ENCODE results near the gene PDE6B.
A peak's percentile ranks its signal among the peaks of the same experiment; 100 is the strongest.
"Not testable (repeated sequence)": the region's sequence is repeated elsewhere in the genome, so short reads cannot be mapped to it uniquely, and the experiment has no call there.

The PDE6B gene

DNA sequence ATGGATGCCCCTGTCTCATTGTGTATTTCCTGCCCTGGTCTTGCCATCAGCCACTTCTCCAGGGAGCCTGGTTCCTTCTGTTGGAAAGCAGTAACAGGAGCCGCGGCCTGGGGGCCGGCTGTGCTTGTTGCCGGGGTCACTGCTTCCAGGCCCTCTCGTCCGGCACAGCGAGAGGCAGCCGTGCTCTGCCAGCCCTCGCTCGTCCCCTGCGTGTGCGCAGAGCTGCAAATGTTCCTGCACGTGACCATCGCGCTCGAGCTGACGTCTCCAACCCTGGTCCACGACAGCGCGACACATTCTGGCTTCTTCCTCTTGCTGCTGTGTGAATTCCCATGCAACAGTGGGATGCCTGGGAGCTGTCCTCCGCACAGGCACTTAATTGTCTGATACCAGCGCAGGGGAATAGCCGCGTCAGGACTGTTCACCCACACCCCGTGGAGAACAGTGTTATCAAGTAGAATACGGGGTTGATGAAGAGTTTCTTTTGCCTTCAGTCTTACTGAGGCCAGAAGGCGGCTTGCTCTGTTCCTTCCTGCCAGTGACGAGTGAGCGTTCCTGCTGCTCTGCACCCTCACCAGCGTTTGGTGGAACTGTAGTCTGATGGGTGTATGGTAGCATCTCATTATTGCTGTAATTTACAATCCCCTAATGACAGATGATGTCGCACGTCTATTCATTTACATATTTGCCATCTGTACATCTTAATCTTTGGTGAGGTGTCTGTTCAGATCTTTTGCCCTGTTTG is 12.3 kb downstream of the PDE6B start:
- DNase-seq = no peak

DNA sequence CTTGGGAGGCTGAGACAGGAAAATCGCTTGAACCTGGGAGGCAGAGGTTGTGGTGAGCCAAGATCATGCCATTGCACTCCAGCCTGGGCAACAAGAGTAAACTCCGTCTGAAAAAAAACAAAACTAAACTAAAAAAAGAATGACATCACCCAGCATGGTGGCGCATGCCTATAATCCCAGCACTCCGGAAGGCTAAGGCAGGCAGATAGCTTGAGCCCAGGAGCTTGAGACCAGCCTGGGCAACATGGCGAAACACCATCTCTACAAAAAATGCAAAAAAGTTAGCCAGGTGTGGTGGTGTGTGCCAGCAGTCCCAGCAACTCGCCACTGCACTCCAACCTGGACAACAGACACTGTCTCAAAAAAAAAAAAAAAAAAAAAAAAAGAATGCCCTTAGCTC is 17.0 kb downstream of the PDE6B start:
- DNase-seq = not testable (repeated sequence)

DNA sequence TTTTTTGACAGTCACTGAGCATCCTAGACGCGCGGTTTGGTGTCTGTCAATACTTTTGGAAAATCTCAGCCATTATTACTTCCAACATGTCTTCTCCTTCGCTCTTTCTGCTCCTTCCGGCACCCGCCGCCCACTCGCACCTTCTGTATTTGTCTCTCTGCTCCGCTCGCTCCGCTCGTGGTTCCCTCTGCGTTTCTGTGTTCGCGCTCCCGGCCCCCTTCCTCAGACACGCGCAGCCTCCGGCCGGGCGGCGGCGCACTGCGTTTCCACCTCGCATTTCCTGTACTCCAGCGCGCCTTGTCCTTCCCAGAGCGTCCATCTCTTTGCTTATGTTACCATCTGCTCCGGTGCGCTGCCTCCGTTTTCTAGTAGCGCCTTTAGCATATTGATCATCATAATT is 21.1 kb downstream of the PDE6B start:
- DNase-seq = no peak

DNA sequence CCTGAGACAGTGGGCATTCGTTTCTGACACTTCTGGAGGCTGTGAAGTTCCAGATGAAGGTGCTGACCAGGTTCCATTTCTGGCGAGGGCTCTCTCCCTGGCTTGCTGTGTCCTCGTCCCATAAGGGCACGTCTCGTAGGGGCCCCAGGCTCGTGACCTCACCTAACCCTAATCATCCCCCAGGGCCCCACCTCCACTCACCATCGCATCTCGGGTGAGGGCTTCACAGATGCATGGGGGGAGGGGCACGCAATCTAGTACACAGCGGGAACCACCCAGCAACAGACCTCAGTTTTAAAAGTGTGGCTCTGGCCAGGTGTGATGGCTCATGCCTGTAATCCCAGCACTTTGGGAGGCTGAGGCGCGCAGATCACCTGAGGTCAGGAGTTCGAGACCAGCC is 22.1 kb downstream of the PDE6B start:
- DNase-seq = no peak

DNA sequence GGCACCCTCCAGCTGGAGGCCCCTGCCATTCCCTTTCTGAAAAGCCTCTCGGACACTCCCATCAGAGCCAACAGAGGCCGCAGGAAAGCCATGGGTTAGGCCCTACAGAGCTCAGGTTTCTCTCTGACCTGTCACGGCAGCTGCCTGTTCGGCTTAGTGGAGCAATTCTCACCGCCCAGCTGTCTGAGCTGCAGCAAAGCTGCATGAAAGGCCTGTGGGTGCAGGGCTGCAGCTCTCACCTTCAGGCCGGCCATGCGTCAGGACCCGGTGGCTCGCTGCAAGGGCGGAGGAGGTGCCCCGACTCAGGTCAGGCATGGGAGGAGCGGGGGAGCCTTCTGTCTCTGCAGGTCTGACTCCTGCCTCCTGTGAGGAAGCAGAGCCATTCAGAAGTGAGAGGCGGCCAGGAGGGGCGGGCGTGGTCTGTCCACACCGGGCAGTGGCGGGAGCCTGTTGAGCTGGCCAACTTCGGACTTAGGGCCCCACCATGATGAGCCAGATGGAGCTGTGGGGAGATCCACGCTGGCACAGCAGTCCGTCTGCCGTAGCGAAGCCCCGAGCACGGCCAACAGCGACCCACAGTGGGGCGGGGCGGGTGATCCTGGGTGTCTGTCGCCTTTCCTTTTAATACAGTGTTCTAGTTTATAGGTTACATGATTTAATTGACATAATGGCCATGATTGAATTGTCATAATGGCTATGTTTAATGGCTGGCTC is 23.4 kb downstream of the PDE6B start:
- no peak for DNase-seq

DNA sequence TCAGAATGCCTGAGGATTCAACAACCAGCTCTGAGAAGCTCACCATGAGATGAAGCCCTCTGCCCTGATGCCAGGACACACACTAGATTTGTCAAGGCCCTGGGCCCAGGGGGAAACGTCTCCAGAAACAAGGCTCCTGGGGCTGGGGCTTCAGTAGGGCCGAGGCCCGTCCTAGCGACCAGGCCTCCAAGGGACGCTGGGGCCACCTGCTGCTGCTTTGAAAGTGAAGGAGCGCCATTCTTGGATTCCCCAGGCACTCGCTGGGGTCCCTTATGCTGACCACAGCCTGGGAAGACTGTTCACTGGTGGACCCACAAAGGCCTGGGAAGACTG is 23.9 kb downstream of the PDE6B start:
- no peak for DNase-seq

DNA sequence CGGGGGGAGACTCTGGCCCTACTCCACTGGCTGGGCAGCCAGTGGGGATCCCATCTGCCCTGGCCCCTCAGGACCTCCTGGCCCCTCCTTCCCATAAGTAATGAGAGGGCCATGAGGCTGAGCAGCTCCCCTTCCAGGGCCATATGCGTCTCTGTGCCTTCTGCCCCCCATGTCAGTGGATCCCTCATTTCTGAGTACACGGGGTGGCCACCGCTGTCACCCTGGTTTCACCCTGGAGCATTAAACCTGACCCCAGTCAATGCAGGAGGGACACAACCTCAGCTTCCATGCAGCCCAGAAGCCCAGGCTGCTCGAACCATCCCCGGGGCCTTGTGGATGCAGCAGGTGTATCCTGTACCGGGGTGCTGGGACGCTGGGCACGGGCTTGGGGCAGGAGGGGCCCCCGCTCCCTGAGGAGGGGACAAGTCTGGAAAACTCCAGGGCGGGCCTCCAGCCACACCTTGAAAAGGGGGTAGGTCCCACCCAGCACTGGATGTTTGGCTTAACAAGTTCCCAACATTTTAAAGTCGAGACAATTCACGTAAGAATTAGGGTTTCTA is 24.5 kb downstream of the PDE6B start:
- DNase-seq = no peak

DNA sequence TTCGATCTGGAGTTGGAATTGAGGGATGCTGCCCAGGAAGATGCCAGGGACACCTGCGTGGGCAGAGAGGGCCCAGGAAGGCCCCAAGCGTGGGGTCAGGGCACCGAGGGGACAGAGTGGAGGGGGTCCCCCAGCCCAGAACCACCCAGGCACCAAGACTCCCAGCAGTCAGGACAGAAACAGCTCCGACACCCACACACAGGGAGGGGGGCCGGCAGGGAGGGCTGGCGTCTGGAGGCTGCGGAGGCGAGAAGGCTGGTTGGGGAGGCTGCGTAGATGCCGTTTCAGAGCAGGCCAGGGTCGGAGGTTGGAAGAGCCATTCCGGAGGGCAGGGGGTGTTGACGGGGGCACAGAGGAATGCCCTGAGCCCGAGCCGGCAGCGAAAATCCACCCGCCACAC is 25.1 kb downstream of the PDE6B start:
- DNase-seq = no peak

DNA sequence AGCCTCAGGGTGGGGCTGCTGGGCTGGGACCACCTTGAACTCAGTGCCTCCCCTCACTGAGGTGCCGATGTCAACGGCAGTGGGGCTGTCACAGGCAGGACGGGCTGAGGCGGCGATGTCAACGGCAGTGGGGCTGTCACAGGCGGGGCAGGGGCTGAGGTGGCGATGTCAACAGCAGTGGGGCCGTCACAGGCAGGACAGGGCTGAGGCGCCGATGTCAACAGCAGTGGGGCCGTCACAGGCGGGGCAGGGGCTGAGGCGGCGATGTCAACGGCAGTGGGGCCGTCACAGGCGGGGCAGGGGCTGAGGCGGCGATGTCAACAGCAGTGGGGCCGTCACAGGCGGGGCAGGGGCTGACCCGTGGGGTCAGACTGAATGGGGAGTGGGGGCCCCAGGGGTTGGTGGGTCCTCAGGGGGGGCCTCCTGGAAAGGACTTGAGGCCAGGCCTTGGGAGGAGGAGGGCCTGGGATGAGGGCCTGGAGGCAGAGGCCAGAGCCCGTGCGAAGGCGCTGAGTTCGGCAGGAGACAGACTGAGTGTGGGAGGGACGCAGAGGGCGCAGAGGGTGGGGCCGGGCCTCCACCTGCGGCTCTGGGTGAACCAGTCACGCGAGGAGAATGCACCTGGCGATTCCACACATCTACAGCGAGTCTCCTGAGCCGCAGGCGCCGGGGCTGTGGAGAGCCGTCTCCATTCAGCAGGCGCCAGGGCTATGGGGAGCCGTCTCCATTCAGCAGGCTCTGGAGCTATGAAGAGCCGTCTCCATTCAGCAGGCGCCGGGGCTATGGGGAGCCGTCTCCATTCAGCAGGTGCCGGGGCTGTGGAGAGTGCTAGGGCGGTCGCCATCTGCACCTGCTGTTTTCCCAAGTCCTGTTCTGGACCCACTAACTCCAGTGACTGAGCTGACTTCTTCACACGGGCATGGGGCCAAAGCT is 25.8 kb downstream of the PDE6B start:
- DNase-seq = peak; percentile 76

DNA sequence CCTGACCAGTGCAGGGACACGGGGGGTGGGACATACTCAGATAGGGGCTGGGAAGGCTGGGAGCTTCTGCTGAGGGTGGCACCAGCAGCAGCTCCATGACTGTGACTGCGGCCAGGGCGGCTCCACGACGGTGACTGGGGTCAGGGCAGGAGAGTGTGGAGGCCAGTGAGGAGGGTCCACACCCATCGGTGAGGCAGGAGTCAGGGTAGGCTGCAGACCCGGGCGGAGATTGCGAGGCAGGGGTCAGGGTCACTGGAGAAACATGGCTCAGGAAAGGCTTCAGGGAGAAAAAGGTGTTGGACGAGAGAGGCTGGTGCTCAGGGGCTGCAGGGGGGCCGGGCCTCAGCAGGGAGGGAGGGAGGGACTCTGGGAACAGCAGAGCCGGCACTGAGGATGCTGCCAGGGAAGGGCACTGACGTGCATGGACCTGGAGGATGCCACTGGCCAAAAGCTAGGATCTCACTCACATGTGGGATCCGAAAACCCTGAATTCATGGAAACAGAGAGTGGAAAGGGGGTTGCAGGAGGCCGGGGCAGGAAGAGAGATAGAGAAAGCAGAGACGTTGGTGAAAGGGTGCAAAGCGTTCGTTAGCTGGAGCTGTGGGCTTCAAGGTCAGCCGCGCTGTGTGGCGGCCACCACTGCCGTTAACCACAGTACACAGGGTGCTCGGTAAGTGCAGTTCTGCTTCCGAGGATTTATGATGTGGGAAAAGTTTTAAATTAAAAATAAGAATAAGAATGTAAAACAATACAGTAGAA is 26.7 kb downstream of the PDE6B start:
- DNase-seq = no peak

DNA sequence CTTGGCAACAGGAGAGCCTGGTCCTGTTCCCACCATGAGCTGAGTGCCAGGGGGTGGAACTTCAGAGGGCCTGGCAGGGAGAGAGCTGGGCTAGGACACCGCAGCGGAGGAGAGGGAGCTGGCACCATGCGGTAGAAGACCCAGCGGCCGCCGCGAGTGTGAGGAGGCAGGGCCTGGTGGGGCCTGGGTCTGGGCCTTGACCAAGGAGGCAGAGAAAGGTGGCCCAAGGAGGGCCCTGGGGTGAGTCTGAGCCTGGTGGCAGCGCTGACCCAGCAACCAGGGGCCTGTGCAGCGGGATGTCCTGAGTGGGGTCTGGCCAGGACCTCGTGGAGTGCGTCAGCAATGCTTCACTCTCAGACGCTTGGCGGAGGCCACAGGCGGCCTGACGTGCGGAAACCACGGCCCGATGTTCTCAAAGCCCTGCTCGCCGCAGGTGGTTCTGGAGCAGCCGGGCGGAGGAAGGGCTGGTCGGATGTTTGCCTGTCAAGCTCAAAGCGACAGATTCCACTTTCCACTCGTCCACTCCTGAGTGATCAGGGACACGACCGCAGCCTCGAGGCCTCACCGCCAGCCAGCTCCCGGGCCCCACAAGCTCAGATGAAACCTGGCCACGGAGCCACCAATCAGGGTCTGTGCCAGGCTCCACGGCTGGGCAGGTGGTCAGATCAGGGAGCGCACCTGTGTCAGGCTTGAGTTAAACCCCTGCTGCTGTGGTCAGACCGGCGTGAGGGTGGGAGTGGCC is 27.9 kb downstream of the PDE6B start:
- DNase-seq = no peak

DNA sequence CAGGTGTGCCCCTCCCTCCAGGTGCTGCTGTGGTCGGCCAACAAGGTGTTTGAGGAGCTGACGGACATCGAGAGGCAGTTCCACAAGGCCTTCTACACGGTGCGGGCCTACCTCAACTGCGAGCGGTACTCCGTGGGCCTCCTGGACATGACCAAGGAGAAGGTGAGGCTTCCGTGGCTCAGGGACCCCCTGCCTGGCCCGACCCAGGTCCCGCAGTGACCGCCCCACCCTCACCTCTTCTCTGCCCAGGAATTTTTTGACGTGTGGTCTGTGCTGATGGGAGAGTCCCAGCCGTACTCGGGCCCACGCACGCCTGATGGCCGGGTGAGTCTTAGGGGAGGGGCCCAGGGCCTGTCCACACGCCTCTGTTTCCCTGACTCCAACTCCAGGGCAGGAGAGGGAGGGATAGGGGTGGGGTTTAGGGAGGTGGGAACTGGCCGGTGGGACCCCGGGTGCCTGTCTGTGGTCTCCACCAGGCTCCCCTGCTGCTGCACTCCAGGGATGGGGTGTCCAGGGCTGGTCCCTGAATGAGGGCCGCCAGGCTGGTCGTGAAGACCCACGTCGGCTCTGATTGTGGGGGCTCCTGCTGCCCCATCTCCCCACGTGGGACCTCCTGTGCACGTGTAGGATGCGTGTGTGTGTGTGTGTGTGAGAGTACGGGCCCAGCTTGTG is 28.6 kb downstream of the PDE6B start:
- no peak for DNase-seq

DNA sequence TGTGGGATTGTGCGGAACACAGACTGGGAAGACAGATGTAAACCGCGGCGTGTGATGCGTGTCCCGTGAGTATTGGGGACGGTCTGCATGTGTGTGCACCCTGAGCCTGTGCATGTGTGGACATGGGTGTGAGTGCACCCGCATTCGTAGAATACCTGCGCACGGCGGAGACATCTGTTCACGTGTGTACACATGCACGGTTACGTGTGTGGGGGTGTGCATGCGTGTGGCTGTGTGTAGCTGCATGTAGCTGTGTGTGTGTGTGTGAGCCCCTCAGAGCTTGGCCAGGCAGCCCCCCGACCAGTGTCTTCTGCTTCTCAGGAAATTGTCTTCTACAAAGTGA is 29.1 kb downstream of the PDE6B start:
- no peak for DNase-seq

DNA sequence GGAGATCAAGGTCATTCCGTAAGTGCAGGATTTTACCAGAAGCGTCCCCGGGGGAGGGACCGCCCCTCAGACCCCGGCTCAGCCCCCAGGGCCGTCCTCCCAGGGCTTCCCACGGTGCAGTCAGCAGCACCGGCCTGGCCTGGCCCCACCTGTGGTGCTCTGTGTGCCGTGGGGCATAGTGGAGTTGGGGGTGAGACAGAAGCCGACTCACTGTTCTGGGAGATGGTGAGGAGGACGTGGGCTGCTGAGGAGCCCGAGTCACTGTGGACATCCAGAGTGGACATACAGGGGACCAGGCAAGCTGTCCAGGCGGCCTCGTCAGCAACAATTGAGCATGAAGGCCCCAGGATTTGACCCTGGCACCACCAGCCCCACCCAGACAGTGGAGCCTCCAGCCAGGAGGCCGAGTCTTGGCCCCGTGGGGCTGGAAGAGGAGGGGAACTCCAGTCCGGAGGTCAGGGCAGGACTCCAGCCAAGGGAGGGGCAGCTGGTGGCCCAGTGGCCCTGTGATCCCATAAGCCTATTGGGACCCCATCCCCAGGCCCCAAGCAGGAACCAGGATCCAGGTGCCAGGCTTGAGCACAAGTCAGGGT is 29.6 kb downstream of the PDE6B start:
- DNase-seq = peak; percentile 48

DNA sequence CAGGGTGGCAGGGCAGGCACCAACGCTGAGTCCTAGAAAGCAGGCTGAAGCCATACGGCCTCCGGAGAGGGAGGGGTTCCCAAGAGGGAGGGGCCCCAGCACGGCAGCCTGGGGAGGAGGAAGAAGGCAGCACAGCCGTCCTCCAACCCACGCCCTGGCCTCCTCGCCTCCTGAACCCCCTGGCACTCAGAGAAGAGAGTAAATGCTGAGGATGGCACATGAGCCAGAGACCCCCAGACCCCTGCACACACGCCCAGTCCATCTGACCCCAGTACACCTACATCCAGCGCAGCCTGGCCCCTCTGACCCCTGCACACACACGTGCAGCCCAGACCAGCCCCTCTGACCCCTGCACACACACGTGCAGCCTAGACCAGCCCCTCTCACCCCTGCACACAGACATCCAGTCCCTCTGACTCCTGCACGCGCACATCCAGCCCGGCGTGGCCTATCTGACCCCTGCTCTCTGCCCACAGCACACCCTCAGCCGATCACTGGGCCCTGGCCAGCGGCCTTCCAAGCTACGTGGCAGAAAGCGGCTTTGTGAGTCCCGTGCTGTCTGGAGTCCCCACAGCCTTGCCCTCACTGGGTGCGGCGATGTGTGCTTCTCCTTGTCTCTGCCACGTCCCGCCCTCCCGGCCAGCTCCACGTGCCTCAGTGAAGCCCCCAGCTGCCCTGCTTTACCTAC is 30.2 kb downstream of the PDE6B start:
- no peak for DNase-seq

DNA sequence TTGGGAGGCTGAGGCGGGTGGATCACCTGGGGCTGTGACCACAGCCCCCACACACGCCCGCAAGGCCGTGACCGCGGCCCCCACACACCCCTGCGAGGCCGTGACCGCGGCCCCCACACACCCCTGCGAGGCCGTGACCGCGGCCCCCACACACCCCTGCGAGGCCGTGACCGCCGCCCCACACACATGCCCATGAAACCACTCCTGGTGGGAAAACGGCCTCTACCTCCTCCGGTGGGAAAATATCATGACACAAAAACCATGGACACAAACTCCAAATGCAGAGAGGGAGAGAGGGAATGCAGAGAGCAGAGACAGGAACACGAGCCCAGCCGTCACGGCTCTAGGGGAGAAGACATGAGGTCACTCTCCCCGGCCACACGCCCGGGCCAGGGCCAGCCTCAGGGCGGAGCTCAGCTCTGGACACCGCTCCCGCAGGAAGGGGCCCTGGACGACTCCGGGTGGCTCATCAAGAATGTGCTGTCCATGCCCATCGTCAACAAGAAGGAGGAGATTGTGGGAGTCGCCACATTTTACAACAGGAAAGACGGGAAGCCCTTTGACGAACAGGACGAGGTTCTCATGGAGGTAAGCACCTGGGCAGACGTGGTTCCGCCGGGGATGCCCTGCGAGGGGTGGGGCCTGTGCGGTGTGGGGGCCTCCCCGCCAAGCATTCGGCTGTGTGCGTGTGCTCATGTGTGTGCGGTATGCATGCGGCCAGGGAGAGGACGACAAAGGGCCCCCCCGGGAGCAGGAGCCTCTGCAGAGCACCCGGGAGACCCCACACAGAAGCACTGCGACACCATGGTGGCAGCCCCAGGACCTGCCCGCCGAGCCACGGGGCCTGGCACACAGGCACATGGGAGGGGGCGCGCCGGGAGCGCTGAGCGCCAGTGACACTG is 31.3 kb downstream of the PDE6B start:
- DNase-seq = no peak

DNA sequence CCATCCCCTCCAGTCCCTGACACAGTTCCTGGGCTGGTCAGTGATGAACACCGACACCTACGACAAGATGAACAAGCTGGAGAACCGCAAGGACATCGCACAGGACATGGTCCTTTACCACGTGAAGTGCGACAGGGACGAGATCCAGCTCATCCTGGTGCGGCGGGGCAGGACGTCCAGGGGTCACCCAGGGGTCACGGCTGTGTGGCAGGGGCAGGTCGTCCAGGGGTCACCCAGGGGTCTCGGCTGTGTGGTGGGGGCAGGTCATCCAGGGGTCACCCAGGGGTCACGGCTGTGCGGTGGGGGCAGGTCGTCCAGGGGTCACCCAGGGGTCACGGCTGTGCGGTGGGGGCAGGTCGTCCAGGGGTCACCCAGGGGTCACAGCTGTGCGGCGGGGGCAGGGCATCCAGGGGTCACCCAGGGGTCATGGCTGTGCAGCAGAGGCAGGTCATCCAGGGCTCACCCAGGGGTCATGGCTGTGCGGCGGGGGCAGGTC is 32.0 kb downstream of the PDE6B start:
- DNase-seq = no peak

DNA sequence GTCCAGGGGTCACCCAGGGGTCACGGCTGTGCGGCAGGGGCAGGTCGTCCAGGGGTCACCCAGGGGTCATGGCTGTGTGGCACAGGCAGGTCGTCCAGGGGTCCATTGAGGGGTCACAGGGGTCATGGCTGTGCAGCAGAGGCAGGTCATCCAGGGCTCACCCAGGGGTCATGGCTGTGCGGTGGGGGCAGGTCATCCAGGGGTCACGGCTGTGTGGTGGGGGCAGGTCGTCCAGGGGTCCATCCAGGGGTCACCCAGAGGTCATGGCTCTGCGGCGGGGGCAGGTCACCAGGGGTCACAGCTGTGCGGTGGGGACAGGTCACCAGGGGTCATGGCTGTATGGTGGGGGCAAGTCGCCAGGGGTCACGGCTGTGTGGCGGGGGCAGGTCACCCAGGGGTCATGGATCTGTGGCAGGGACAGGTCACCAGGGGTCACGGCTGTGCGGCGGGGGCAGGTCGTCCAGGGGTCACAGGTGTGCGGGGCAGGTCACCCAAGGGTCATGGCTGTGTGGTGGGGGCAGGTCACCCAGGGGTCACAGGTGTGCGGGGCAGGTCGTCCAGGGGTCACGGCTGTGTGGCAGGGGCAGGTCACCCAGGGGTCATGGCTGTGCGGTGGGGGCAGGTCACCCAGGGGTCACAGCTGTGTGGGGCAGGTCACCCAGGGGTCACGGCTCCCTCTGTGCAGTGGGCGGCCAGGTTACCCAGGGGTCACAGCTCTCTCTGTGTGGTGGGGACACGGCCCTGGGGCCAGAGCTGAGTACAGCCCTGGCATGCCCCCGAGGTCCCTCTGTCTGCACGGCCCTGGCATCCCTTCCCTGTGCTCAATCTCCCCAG is 32.7 kb downstream of the PDE6B start:
- DNase-seq = no peak

Data from midbrain (tissue), 1 donor.